Cardiac septum (tissue), 1 donor: Measurements from ENCODE around the gene IDI1. TPM values are rescaled to one million over a fixed set of nuclear protein-coding genes. Genes with fewer than 3 reads are reported as not detected.

Experiments used
- DNase-seq: peaks from one replicate; pipeline ENCODE4 v3.0.0-alpha.2; 2020; ENCODE audit warnings: low spot score
- intact Hi-C: fragments of 100-400 bp; cut with DNase I; formaldehyde crosslinking; loops from one replicate; pipeline ENCODE4 v1.14.0; 2022
- long read RNA-seq: library from polyadenylated mRNA; unstranded; transcript quantifications from one replicate; pipeline ENCODE4 v2.0.0, GENCODE V29; 2021
- total RNA-seq: library from RNA; stranded (reverse); fragmentation: NEBNext Ultra II Directional; extraction: Animal tissue kit (Norgen Biotek cat#: 25700); gene quantifications from one replicate; pipeline ENCODE4 v1.2.1, GENCODE V29; 2021
- donor health status: DM: no; HTN: no; CAD: no.

Gene IDI1
- 28.9 TPM for total RNA-seq
- long read RNA-seq, transcript IDI1-201 (5 exons, 2,301 nt), result minor isoform, 35 of 95 reads
- long read RNA-seq, transcript IDI1-205 (4 exons, 1,066 nt), result major isoform, 46 of 95 reads
- long read RNA-seq, partial matches to known transcripts, result 6 of 95 reads
- long read RNA-seq, other reads (novel, unspliced or antisense), result 8 of 95 reads

DNA sequence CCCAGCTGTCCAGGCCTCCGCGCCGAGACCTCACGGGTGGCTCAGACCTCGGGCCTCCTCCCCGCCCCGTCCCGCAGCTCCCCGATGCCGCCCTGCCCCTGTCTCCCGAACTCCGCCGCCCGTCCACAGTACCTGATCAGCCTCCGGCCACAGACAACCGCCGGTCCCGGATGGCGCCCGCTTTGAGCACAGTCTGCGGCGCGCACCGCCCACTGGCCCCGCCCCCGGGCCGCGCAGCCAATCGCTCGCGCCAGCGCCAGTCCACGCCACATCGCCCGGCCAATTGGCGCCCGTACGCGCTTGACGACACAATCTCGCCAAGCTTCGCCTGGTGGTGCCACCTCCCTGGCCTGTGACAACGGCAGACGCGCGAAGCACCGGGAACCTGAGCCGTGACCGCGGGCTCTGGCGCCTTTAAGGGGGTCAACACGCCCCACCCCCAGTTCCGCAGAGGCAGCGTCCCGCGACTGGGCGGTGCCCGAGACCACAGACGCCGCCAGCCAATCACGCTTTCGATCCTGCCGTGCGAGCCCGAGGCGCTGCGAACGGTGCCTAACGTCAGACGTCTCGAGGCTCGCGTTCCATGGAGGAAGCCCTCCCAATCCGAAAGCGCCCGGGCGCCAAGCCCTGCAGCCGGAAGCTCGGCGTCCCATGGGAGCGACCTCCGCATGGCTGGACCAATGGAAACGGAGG lies at the start of gene IDI1:
TSS of gene IDI1 (minus strand) at position 388 of the 693 bp plus-strand sequence. CDS start at position 272, 116 bp downstream.
- peak; percentile 98 for DNase-seq
- intact Hi-C loops, result loop anchor here (2.0 kb wide), 1 partner anchor 60 kb away; the partner anchor contains the start of gene GTPBP4

DNA sequence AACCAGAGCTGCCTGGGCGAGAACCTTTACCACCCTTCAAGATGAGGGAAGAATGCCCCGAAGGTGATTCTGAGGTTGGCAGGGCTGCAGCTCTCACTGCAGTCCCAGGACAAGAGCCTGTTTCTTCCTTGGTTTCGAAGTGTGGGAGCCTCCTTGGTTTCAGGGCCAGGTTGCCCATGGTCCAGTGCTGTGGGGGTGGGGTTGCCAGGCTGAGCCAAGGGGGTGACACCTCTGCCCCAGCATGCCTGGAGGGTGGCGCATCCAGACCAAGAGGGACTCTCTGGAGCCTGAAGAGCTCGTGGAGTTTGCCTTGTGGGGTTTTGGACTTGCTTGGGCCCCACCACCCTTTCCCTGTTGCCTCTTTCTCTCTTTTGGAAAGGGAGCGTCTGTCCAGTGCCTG lies 48.5 kb upstream of the IDI1 start:
- intact Hi-C loops, result no loop called here
- DNase-seq, result no peak

DNA sequence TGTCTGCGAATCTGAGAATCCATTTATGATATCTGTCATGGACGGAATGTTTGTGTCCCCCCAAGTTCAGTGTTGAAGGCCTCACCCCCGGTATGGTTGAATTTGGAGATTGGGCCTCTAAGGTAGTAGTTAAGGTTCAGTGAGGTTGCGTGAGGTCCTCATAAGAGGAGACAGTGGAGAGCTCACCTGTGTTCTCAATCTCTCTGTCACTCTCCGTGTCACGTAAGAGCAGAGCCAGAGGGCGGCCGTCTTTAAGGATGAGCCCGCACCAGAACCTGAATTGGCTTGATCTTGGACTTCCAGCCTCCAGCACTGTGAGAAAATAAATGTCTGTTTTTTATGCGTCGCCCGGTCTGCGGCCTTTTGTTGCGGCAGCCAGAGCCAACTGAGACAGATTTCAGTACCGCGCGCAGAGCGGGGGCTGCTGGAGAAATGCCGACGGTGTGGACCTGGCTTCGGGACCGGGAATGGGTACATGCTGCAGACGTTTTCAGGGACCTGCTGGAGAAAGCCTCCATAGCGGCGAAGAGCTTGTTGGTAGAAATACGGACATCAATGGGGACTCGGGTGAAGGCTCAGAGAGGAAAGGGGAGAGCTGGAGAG lies 47.5 kb upstream of the IDI1 start:
- DNase-seq, result no peak
- intact Hi-C loops, result no loop called here

DNA sequence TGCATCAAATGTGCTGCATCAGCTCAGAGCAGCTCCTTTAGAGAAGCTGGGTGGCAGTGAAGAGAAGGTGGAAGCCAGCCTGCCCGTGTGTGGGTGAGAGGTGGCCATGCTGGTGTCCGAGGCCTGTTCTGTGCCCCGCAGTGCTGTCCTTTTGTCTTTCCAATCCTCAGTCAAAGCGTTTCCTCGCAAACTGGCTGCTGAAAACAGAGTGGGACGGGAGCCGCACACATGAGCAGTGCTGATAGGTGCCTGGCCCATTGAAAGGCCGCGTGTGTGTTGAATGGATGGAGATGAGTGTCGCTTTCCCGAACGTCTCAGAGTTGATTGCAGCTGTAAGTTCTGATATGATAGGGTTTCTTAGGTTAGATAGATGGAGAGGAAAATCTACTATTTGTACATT lies 46.6 kb upstream of the IDI1 start:
- no peak for DNase-seq

DNA sequence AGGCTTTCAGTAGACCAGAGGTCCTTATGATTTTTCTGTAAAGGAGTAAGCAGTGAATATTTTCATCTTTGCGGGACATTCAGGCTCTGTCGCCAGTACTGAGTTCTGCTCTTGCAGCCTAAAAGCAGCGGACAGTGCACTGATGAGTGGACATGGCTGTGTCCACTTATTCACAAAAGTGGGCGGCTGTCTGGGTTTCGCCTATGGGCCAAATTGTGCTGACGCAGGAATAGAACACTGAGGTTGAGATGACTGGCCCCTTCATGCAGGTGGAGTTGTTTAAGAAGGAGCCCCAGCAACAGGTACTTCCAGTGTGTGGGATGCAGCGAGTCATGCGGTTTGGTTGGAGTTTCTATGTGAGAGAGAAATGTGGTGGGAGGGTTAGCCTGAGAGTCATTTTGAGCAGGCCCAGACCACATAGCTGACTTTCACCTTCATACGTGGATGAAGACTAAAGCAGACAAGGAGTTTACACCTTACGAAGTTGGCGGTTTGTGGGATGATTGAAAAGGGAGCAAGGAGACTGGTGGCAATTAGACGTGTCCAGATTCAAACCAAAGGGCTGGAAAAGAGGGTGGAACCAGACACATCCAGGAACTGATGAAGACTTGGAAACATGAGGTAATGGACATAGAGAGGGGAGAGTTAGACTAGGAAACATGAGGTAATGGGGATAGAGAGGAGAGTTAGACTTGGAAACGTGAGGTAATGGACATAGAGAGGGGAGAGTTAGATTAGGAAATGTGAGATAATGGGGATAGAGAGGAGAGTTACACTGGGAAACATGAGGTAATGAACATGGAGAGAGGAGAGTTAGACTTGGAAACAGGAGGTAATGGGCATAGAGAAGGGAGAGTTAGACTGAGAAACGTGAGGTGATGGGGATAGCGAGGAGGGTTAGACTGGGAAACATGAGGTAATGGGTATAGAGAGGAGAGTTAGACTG lies 45.5 kb upstream of the IDI1 start:
- DNase-seq, result no peak
- intact Hi-C loops, result no loop called here

More for the DNA sequence above, 46.6 kb upstream of the IDI1 start:
- intact Hi-C loops, result no loop called here

DNA sequence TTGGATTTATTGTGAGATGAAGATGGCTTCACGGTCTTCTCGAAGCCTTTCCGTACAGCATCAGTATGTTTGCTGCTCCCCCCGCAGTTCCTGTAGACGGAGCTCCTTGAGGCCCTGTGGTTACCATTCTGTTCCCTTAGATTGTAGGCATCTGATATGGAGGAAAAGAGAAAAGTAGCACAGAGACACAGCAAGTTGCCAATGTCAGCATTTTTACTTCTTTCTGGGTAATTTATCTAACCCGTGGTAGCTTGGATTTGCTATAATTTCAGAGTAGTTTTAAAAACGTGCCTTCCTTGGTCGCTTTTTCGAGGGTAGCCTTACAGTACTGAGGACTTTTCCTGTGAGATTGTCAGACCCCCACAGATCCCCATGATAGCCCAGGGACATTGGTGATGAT lies 44.8 kb upstream of the IDI1 start:
- no peak for DNase-seq
- intact Hi-C loops, result no loop called here

DNA sequence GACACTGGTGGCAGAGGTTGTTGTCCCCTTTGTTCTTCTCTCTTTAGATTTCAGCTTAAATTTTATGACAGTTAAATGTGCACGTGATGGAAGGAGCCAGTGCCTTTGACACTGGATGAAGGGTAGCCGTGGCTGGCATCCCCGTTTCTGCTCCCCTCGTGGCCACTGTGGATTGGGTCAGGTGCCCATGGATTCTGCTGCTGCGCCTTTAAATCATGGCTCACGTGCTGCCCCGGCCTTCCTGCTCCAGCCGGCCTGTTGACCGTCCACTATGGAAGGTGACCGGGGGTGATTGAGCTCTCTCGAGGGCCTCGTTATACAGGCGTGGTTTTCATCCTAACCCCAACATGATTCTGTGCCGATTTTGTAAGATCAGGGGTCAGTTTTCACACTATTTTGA lies 41.8 kb upstream of the IDI1 start:
- DNase-seq, result no peak
- intact Hi-C loops, result no loop called here

DNA sequence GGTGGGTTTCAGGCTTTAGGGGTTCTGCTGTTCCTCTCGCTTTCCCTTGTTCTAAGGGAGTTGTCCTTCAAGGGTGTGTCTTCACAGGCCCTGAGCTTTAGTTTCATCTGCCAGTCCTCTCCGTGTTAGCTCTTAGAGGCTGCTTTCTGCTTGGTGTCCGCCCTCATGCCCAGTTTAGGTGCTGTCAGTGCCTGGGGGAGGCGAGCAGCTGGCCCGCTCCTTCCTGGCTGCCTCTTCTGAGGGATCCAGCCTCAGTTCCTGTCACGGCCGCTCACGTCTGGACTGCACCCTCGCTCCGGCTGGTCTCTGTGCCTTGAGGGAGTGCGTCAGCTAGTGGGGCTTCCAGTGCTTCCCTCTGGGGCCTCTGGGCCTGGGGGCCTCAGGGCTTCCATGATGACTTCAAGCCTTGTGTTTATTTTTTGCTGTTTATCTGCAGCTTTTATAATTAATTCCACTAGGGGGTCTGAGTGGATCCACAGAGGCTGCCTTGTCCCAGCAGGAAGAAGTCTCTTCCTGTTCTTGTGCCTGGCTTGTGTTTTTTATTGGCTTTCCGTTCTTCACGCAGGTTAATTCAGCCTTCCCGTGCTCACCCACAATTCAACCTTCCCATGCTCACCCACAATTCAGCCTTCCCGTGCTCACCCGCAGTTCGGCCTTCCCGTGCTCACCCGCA lies 40.2 kb upstream of the IDI1 start:
- intact Hi-C loops, result no loop called here

DNA sequence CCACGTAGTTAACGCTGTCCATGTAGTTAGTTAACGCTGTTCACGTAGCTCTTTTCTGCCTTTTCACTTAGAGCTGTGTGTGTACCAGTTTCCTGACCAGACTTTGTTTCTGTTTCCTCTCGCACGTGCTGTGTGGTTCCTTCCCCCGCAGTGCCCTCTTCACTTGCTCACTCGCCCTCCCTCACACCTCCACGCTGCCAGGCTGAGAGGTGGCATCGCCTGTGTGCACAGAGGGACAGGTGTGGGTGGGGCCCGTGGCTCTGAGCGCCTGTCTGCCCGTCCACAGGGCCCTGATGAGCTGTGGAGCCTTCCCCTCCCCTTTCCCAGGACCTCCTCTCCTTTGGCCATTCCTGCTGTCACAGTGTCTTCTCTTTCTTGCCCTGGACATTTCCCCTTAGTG lies 37.9 kb upstream of the IDI1 start:
- no peak for DNase-seq

More for the DNA sequence above, 40.2 kb upstream of the IDI1 start:
- DNase-seq, result no peak

DNA sequence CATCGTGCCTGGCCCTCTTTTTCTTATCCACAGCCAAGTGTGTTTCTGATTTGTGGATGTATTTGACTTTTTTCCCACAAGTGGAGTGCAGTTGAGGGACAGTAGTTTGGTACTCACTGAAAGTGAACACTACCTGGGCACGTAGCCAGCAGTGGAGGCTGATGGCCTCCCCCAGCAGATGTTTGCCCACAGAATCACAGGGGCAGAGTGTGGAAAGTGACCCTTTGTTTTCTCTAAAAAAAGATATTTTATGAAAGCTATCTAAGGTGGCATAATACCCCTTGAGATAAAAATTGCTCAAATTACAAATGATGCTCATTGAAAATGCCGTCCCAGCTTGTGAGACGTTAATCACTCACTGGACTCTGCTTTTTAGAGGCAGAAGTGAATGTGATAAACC lies 36.3 kb upstream of the IDI1 start:
- intact Hi-C loops, result no loop called here
- DNase-seq, result no peak

More for the DNA sequence above, 37.9 kb upstream of the IDI1 start:
- intact Hi-C loops, result no loop called here

DNA sequence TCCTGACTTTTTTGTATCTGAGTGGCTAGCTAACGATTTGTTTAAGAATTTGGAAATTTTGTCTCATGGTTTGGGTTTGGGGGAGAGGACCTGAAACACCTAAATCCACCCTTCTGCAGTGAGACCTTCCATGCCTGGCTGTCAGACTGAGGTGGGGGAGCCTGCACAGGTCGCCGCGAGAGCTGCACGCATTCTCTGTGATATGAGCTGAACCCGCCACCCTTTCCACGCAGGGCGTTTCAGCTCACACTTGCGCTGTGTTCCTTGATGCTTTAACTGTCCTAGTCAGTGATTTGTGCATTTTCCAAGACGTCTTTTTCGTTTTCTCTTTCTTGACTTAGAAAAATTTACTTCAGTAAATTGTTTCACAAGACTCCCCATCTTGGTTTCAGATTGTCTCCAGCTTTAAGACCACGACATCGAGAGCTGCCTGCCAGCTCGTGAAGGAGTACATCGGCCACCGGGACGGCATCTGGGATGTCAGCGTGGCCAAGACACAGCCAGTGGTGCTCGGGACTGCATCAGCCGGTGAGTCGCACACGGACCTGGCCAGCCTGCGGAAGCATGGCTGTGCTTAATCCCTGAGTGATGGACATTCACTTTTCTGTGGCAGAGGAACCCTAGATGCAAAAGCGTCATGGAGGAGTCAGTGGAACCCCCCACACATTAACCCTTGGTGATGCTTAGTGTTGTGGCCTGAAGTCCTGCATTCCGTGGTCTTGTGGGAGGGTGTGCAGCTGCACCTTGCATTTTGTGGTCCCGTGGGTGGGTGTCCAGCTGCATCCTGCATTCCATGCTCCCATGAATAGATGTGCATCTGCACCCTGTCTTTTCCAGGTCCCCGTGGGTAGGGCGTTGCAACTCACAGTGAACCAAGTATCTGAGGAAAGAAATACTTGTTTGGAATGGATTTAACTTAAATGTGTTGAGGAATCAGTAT lies 35.4 kb upstream of the IDI1 start:
- DNase-seq, result peak; percentile 51
- intact Hi-C loops, result no loop called here

DNA sequence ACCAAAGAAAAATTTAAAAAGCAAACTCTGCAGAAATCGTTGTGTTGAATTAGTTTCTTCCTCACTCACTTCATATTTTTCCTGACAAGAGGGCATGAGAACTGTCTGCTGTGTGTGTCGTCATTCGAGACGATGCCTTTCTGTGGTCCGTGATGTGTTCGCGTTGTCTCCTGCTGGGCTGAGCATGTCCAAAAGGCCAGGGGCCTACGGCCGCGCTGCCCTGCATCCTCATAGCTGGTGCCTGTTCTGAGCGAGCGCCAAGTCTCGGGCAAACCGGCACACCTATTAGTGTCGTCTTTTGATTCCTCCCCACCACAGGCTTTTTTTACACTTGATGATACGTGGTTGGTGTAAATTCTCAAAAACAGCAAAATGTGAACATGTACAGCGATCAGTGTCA lies 34.7 kb upstream of the IDI1 start:
- intact Hi-C loops, result no loop called here
- no peak for DNase-seq

DNA sequence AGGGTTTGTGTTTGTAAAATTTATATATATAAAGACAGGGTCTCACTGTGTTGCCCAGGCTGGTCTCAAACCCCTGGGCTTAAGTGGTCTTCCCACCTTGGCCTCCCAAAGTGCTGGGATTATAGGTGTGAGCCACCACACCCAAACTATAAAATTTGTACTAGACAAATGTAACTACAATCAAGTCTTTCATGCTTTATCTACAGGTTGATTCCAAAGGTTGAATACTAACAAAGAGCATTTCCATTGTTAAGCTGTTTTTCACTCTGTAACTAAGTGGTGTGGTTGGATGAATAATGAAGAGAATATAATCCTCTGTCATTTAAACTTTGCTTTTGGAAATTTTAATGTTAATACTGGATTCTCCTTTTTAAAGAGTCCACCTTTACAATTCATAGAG lies 29.7 kb upstream of the IDI1 start:
- intact Hi-C loops, result no loop called here
- DNase-seq, result no peak

DNA sequence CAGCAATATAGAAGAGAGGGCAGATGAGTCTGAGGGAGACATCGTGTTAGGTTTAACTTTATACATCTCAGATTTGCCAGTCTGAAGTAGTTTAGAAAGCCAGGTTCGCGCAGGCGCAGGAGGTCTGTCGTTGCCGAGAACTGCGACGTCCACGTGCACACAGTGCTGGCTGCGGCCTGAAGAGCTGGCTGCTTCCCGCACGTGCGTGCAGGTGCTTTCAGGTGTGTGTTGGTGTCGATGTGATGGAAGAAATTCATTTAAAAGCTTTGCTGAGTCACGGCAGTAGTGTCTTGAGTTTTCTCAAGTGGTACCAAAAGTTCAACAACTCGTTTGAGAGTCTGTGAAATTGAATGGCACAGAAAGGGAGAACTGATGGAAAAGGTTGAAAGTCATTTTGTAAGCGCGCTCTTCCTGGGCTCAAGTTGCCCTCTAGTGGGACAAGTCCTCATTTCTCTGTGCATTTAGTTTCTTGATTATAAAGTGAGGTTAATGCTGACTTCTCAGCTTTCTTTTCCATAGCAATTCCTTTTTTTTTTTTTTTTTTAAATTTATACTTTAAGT lies 25.9 kb upstream of the IDI1 start:
- intact Hi-C loops, result no loop called here
- DNase-seq, result no peak

DNA sequence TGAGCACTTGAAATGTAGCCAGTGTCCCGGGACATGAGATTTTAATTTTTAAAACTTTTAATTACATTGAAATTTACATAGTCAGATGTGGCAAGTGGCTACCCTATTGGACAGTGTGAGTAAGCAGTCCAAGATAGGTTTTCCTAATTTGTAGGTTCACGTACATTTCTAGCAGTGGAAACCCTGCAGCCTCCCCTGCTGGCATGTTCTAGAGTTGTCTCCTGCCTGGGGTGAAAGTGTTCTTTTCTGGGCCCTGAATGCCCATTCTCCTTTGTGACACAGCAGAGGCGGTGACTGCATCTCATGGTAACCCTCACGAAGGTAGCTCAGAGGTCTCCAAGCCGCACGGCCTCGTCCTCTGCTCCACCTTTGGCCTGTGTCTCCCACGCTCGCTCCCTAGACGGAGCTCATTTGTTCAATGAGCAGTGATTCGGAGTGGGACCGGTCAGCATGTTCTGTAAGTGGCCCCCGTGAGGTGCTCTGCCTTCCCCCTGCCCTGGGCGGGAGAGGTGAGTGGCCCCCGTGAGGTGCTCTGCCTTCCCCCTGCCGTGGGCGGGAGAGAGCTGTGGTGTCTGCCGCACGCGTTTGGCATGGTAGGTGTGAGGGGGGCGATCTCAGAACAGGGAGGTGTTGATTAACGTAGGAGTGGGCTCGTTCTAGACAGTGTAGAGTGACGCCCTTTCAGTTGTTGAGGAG lies 25.3 kb upstream of the IDI1 start:
- intact Hi-C loops, result no loop called here
- DNase-seq, result no peak

DNA sequence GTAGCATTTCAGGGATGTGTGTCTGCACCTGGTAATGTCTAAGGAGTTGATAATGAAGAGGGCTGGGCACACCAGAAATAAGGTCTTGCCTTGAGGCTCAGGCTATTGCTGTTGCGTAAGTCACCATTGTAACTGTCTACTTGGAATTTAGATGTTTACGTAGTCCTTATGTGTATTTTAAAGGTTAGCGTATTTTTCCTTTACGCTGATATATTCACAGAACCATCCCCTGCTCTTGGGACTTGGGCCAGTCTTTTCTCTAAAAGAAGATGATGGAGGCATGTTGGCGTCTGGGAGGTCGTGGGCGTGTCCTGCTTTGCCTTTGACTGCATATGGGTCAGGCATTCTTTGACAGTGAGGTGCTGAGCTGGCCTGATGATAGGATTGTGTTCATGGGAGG lies 22.0 kb upstream of the IDI1 start:
- intact Hi-C loops, result no loop called here
- no peak for DNase-seq
